ENCODE data around the gene S1PR1. TPM values are rescaled to one million over a fixed set of nuclear protein-coding genes. Genes with fewer than 3 reads are reported as not detected.

The S1PR1 gene
- total and polyA plus RNA-seq, 2 donors (not counting 3 experiments of a cell fraction or from before 2014, with no cell fraction given): 137 to 387 TPM

- Histone ChIP-seq H3K9ac (replicated peaks; ENCODE audit: extremely low read depth, insufficient read depth, low read length) (peak overlapping the region; percentile 100), H3K9me3 (replicated peaks; ENCODE audit: control insufficient read depth, insufficient read depth, low read length) (no peaks in the 10 kb centered on the region), H3K79me2 (ENCODE audit: control insufficient read depth, insufficient read depth, low read length) (peaks cover 61% of the 10 kb centered on the region), H3K4me3 (replicated peaks in 1 of 3; ENCODE audit: insufficient read depth in 1 of 3, low read depth in 1 of 3, low read length in 3 of 3) (peak overlapping the region; percentile 88 to 100 (median 99)), H2AFZ (ENCODE audit: low read depth, low read length) (no peak overlapping the region), H3K4me2 (ENCODE audit: insufficient read depth, low read length) (peak overlapping the region; percentile 92), H3K27ac (ENCODE audit: insufficient read depth, low read depth, low read length) (peak overlapping the region; percentile 99), H3K4me1 (ENCODE audit: control insufficient read depth, extremely low read depth, insufficient read depth, low read length) (peaks cover 43% of the 10 kb centered on the region), H3K9me1 (replicated peaks; ENCODE audit: control insufficient read depth, extremely low read depth, insufficient read depth, low read length) (no peaks in the 10 kb centered on the region), H3K36me3 (ENCODE audit: control insufficient read depth in 2 of 2, extremely low read depth in 1 of 2, insufficient read depth in 2 of 2, low read length in 2 of 2) (peaks cover 16 to 19% of the 10 kb centered on the region in 2 experiments), H3K27me3 (ENCODE audit: control insufficient read depth in 2 of 2, insufficient read depth in 2 of 2, low read length in 2 of 2) (no peaks in the 10 kb centered on the region), H4K20me1 (replicated peaks; ENCODE audit: control insufficient read depth, extremely low read depth, insufficient read depth, low read length) (no peaks in the 10 kb centered on the region)
- FAIRE-seq (no peak), DNase-seq (ENCODE audit: low read depth, low spot score) (peak; percentile 64)
- TSS peak; percentile 4 for BruUV-seq (replicated peaks)
- no peak for TF ChIP-seq CTCF (IDR thresholded peaks at IDR 0.05; ENCODE audit: extremely low read depth in 1 of 2, insufficient read depth in 1 of 2, low read depth in 1 of 2, low read length in 2 of 2)
- TF ChIP-seq FOS (IDR thresholded peaks at IDR 0.05; ENCODE audit: borderline replicate concordance, insufficient read depth, low read length): no peak
- no peak for TF ChIP-seq POLR2A (IDR thresholded peaks at IDR 0.05; ENCODE audit: low read depth, low read length)
- no peak for TF ChIP-seq POLR2AphosphoS5 (IDR thresholded peaks at IDR 0.05; ENCODE audit: insufficient read depth, low read depth, low read length)
- no peak for TF ChIP-seq EZH2 (IDR thresholded peaks at IDR 0.05; ENCODE audit: borderline replicate concordance, low read depth, low read length, severe bottlenecking)
- no peak for TF ChIP-seq JUN (IDR thresholded peaks at IDR 0.05; ENCODE audit: borderline replicate concordance, insufficient read depth, insufficient read length, low read depth)
- no peak for TF ChIP-seq GATA2 (IDR thresholded peaks at IDR 0.05; ENCODE audit: insufficient read depth, insufficient read length, low read depth, low read length)
- POLR2A ChIA-PET: interaction anchor here (0.6 to 2.4 kb wide), 7 partner anchors 37 to 313 kb away, joined by 5 to 26 read pairs (median 7); no protein-coding TSS in a partner anchor
- CTCF ChIA-PET: interaction anchor here (1.5 to 12.2 kb wide), 8 partner anchors 51 to 316 kb away, joined by 4 to 368 read pairs (median 16); no protein-coding TSS in a partner anchor
- intact Hi-C loops (cut with micrococcal nuclease): no loop called here
- dilution Hi-C loops (cut with MboI; ENCODE audit: extremely low pct_ligation_motif_present, low sequenced_read_pairs): no loop called here
Measured at GRCh38 chr1:101237229-101237837, 514 bp downstream of the S1PR1 start.

Data from endothelial cell of umbilical vein (primary cell).